Astrocyte (in vitro differentiated cells and primary cell): ENCODE measurements around the gene GCNT2.

Experiments used
- CTCF ChIP-seq: IDR thresholded peaks from 2 replicates; pipeline ENCODE4 v1.5.1; 2011; ENCODE audit warnings: low read depth, mild to moderate bottlenecking, inconsistent platforms, low read length, moderate library complexity; ENCODE audit not compliant: insufficient read depth
- EZH2 ChIP-seq: IDR thresholded peaks from 2 replicates; pipeline ENCODE4 v1.6.1; 2012; ENCODE audit warnings: mild to moderate bottlenecking, low read length, inconsistent platforms; ENCODE audit not compliant: insufficient read depth

GRCh38 chr6:10535193-10535592 lies 14.0 kb downstream of the GCNT2 start:
- TF ChIP-seq CTCF (no peak), EZH2 (no peak)
